Mesenteric fat pad (tissue), 1 donor: Measurements from ENCODE around the gene SLC25A1. TPM values are rescaled to one million over a fixed set of nuclear protein-coding genes. Genes with fewer than 3 reads are reported as not detected.

Source experiments
- DNase-seq: peaks from one replicate; pipeline ENCODE4 v3.0.0-alpha.2; 2020; ENCODE audit warnings: low spot score
- long read RNA-seq: library from polyadenylated mRNA; unstranded; transcript quantifications from one replicate; pipeline ENCODE4 v2.0.0, GENCODE V29; 2020
- total RNA-seq: library from RNA; stranded (reverse); fragmentation: NEBNext Ultra II Directional; extraction: Animal tissue kit (Norgen Biotek cat#: 25700); gene quantifications from one replicate; pipeline ENCODE4 v1.2.1, GENCODE V29; 2021
- donor health status: DM: yes; HTN: yes; CAD: no.

Gene SLC25A1
- total RNA-seq: 171 TPM
- long read RNA-seq, transcript SLC25A1-201 (9 exons, 1,648 nt): major isoform, 183 of 258 reads
- long read RNA-seq, transcript SLC25A1-202 (9 exons, 1,514 nt): minor isoform, 32 of 258 reads
- long read RNA-seq, partial matches to known transcripts: 22 of 258 reads
- long read RNA-seq, other reads (novel, unspliced or antisense): 21 of 258 reads

DNA sequence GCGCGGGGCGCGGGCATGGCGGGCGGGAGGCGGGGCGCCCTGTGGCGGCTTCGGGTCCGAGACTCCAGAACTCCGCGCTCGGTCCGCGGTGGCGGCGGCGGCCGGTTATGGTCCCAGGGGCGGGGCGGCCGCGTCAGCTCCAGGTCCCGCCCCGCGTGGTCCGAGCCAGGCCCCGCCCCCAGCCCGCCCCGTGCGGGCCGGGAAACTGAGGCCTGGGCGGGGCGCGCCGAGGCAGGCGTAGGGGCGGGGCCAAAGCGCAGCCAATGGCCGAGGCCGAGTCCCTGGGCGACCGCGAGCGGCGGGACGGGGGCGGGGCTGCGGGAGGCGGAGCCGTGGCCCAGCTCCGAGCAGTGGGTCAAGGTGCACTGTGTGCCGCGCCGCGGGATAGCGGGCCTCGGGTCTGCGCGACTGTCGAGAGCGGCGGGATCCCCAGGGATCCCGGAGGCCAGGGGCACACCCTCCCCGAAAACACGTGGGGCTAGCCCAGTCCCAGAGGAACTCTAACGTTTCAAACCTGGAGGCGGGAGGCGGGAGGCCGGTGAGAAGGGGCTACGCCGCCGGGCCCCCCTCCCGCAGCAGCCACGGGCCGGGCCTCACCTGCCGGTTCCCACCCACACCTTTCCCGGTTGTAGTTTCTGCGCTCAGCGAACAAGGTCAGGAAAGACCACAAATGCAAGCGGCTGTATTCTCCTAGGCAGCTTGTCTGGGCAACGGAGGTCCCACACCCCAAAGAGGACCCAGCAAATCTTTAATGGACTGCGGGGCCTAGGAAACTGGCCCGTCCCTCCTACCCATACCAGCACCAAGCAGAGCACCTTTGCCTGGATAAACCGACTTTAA lies at the start of gene SLC25A1:
Gene SLC25A1, minus strand, starts transcription at position 80 of the 840 bp plus-strand sequence. Its CDS starts 63 bp downstream, at position 17.
- DNase-seq: peak; percentile 97

DNA sequence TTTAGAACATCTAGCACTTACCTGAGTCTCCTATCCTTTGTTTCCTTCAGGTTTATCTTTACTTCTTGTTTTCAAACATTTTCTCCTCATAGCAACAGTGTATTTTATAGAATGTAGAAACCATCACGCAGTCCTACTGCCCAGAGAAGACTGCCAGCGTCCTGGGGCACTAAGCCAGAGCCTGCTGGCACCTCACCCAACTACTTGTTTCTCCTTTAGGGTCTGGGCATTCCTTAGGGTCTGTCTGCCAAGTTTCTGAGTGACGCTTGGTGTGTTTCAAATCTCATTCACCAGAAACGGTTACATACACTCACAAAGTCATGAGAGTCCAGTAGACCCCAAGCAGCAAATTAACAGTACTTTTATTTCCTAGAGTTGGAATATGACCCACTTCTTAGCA lies 49.6 kb upstream of the SLC25A1 start:
- DNase-seq: no peak

DNA sequence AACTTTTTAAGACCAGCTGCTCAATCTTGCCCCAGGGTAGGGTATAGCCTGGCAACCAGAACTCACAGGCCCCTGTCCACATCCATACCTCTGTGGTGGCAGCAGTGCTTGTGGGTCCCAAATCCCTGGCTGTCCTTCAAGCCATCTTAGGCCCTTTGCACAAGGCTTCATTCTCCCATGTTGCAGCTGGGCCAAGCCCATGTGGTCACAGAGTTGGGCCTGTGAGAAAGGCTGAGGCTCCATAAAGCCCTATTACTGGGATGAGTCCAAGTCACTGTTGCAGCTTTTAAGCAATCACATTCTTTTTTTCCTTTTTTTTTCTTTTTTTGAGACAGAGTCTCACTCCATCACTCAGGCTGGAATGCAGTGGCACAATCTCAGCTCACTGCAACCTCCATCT lies 47.9 kb upstream of the SLC25A1 start:
- no peak for DNase-seq

- no peak for DNase-seq
Observed at GRCh38 chr22:19225560-19225959, 47.0 kb upstream of the SLC25A1 start.

DNA sequence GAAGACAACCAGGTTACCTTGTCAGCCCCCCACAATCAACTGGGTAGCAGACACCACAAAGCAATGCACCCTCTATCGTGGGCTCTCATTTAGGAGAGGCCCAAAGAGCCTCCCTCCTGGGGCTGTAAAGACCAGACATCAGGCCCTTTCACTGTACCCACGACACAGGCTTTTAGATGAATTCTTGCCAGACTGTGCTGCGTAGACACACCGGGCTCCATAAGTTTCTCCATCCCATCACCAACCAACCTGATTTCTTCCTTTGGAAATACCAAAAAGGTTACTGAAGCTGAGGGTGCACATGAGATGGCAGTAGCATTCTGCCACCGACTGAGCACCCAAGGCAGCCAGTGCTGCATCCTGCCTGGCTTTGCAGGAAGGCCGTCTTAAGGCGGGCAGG lies 46.4 kb upstream of the SLC25A1 start:
- DNase-seq: no peak

- DNase-seq: no peak
Observed at GRCh38 chr22:19224557-19224956, 46.0 kb upstream of the SLC25A1 start.

DNA sequence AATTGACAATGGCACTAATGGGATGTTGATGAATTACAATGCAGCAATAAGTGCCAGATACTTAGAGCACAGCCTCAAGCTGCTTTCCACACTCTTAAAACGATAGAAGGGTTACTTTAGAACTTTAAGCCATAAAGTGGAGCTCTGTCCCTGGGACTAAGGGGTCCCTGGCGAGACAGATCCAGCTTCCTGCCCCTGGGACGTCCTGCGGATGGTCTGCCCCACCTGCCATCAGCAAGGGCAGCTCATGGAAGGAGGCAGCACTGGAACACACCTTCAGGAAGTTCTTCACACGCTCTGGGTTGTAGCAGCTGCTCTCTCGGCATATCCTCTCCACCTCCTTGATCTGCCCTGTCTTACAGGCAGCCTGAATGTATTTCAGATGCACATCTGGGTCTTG lies 45.1 kb upstream of the SLC25A1 start:
- DNase-seq: no peak

- no peak for DNase-seq
Observed at GRCh38 chr22:19223110-19223509, 44.6 kb upstream of the SLC25A1 start.

- no peak for DNase-seq
Observed at GRCh38 chr22:19222242-19223005, 43.9 kb upstream of the SLC25A1 start.

DNA sequence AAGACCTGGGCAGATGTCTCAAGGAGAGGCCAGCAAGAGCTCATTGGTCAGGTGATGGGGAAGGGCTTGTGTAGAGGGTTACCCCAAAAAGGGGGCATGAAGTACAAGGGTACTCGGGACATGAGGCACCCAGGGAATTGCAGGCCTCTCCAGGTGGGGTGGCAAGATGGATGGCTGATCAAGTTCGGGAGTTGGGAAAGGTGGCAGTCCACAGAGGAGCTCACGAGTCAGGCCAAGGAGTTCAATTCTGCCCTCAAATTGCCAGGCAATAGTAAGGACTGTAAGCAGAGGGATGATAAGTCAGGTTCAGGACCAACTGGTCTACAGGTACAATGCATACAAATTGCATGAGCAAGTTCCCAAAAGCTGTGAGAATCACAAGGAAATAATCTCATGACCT lies 42.3 kb upstream of the SLC25A1 start:
- DNase-seq: no peak

DNA sequence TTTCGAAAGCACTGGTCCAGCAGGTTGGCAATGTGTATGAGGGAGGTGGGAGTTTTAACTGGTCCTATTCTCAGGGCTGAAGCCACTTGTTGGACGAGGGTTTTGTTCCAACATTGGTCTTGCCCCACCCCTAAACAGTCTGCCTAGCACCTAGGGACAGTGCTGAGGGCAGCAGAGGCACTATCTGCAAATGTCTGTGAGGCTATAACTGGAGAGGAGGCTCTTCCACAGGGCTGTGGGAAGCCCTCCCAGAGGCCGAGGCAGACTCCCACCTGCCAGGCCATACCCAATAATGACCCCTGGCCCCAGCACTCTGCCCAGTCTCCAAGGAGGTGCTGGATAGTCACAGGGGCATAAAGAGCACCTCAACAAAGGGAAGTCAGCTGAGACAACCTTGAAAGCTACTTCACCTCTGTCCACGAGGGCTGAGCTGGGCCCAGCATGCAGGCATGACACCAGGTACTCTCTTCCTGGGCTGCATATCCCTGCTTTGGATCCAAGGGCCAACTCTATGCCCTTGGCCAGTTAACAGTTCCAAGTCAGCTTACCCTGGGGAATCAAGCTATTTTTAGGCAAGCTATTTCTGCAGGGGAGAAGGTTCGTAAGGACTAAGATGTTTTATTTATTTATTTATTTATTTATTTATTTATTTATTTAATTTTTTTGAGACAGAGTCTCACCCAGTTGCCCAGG lies 40.2 kb upstream of the SLC25A1 start:
- DNase-seq: peak; percentile 60

- peak; percentile 30 for DNase-seq
Observed at GRCh38 chr22:19216579-19216978, 38.0 kb upstream of the SLC25A1 start.

DNA sequence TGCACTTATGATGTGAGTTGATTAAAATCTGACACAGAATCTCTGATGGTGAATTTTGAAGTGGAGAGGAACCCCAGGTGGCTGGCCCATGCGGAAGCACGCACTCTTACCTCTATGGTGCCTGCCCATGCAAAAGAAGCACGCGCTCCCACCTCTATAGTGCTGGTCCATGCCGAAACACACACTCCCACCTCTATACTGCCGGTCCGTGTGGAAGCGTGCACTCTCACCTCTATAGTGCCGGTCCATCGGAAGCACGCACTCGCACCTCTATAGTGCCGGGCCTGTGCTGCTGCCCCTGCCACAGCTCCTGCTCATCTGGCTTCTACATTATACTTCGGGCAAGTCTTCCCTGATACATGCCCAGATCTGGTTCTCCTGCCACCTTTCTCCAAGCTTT lies 36.8 kb upstream of the SLC25A1 start:
- peak; percentile 62 for DNase-seq

DNA sequence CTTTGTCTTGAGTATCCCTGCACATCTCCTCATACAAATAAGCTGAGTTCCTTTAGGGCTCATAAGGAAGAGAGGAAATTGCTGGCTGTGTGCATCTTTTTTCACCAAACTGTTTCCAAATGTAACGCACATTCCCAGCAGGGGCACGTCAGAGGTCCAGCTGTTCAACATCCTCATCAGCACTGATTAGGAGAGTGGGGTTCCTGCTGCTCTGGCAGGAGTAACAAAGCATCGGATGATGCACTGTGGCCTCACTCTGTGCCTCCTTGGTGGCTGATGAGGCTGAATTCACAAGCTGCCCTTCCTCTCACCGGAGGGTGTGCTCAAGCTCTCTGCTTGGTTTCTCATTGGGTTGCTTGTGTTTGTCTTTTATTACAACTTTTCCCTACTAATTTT lies 35.5 kb upstream of the SLC25A1 start:
- DNase-seq: peak; percentile 26

GRCh38 chr22:19213442-19214077 lies 35.0 kb upstream of the SLC25A1 start:
- DNase-seq: peak; percentile 51

DNA sequence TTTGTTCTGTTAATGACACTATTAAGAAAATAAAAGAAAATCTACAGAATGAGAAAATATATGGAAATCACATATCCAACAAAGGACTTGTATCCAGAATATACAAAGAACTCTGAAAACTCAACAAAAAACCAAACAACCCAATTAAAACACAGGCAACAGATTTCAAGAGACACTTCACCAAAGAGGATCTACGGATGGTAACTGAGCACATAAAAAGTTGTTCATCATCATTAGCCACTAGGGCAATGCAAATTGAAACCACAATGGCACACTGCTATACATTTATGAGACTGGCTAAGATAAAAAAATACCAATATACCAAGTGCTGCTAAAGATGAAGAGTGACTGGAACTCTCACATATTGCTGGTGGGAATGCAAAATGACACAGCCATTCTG lies 34.5 kb upstream of the SLC25A1 start:
- no peak for DNase-seq

- no peak for DNase-seq
Observed at GRCh38 chr22:19212302-19212870, 33.9 kb upstream of the SLC25A1 start.

DNA sequence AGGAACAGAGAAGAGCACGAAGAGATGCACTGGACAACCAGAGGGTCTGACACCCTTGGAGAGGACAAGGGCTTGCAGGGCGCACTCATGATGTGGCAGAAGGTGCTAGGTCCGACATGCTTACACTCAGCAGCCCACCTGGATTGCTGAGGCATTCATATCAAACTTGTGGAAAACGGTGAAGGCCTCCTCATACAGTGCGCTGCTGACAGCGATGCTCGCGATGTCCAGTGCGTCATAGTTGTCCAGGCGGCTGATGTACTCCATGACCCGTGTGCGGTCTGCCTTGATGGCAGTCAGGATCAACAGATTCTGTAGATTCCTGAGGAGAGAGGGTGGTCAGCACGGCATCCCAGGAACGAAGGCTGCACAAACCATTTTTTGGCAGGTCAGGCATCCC lies 31.7 kb upstream of the SLC25A1 start:
- DNase-seq: peak; percentile 62

- DNase-seq: no peak
Observed at GRCh38 chr22:19208287-19208847, 29.8 kb upstream of the SLC25A1 start.

DNA sequence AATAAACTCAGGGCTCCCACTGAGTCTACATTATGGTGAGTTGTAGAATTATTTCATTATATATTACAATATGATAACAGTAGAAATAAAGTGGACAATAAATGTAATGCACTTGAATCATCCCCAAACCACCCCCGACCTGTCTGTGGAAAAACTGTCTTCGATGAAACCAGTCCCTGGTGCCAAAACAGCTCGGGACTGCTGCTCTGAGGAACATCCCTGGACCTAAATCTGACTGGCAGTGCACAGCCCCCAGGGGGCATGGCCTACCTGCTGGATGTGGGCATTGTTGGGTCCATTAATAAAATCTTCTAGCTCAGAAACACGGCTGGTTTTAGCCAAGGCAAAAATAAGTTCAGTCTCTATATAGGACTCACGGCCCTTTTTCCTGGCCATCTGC lies 29.3 kb upstream of the SLC25A1 start:
- DNase-seq: peak; percentile 53
